GM23248 (cell line): Measurements from ENCODE around the gene SLC46A3. TPM values are rescaled to one million over a fixed set of nuclear protein-coding genes. Genes with fewer than 3 reads are reported as not detected.

ENCODE experiments used
- DNase-seq: peaks from one replicate; pipeline ENCODE4 v3.0.0-alpha.2; 2015
- H2AFZ ChIP-seq: fragments of 200-600 bp; sonication (generic); 2 replicates; pipeline ENCODE4 v1.6.1; 2016; ENCODE audit warnings: antibody characterized with exemption
- H3F3A ChIP-seq: fragments of 200-600 bp; sonication (generic); 2 replicates; pipeline ENCODE4 v1.6.1; 2016; ENCODE audit warnings: mild to moderate bottlenecking, antibody characterized with exemption, mixed run types; ENCODE audit not compliant: insufficient read depth
- H3K27ac ChIP-seq: fragments of 200-600 bp; sonication (generic); 2 replicates; pipeline ENCODE4 v1.5.1; 2016; ENCODE audit warnings: mild to moderate bottlenecking
- H3K27me3 ChIP-seq: fragments of 200-600 bp; sonication (generic); replicated peaks from 2 replicates; pipeline ENCODE4 v1.6.1; 2016; ENCODE audit warnings: mild to moderate bottlenecking; ENCODE audit not compliant: insufficient read depth
- H3K36me3 ChIP-seq: fragments of 200-600 bp; sonication (generic); 2 replicates; pipeline ENCODE4 v1.6.1; 2016; ENCODE audit warnings: low read depth, mild to moderate bottlenecking
- H3K4me1 ChIP-seq: fragments of 200-600 bp; sonication (generic); 2 replicates; pipeline ENCODE4 v1.6.1; 2016; ENCODE audit warnings: mild to moderate bottlenecking; ENCODE audit not compliant: insufficient read depth
- H3K4me2 ChIP-seq: fragments of 200-600 bp; sonication (generic); one replicate; pipeline ENCODE4 v1.6.1; 2016; ENCODE audit warnings: mild to moderate bottlenecking; ENCODE audit not compliant: unreplicated experiment
- H3K4me3 ChIP-seq: fragments of 200-600 bp; sonication (generic); 2 replicates; pipeline ENCODE4 v1.5.1; 2016; ENCODE audit warnings: mild to moderate bottlenecking
- H3K79me2 ChIP-seq: fragments of 200-600 bp; sonication (generic); 2 replicates; pipeline ENCODE4 v1.6.1; 2016; ENCODE audit warnings: mild to moderate bottlenecking; ENCODE audit not compliant: insufficient read depth
- H3K9ac ChIP-seq: fragments of 200-600 bp; sonication (generic); 2 replicates; pipeline ENCODE4 v1.6.1; 2016; ENCODE audit warnings: mild to moderate bottlenecking
- H3K9me2 ChIP-seq: fragments of 200-600 bp; sonication (generic); 2 replicates; pipeline ENCODE4 v1.6.1; 2016; ENCODE audit warnings: mixed run types, mild to moderate bottlenecking, moderate library complexity; ENCODE audit not compliant: insufficient read depth
- H3K9me3 ChIP-seq: fragments of 200-600 bp; sonication (generic); one replicate; pipeline ENCODE4 v1.6.1; 2017; ENCODE audit warnings: low read depth
- H4K20me1 ChIP-seq: fragments of 200-600 bp; sonication (generic); 2 replicates; pipeline ENCODE4 v1.6.0; 2016; ENCODE audit not compliant: insufficient read depth
- EZH2 ChIP-seq: fragments of 200-600 bp; sonication (generic); IDR thresholded peaks from 2 replicates; pipeline ENCODE4 v1.6.1; 2018; ENCODE audit warnings: antibody characterized with exemption, mild to moderate bottlenecking; ENCODE audit not compliant: insufficient read depth, poor library complexity, severe bottlenecking
- EZH2phosphoT487 ChIP-seq: fragments of 200-600 bp; sonication (generic); IDR thresholded peaks from 2 replicates; pipeline ENCODE4 v1.6.1; 2018; ENCODE audit warnings: antibody characterized with exemption, moderate library complexity, mild to moderate bottlenecking, low read depth; ENCODE audit not compliant: insufficient read depth
- WGBS, 2 experiments: methylation state at CpG; one replicate each; pipeline ENCODE4 v1.1.6; 2015 to 2017; ENCODE audit warnings: low lambda C conversion rate in 2 of 2, low coverage in 1 of 2; ENCODE audit errors: missing lambda C conversion rate in 2 of 2; 5-methylcytosine and 5-hydroxymethylcytosine counted together
- in situ Hi-C: fragments of 300-500 bp; cut with MboI; formaldehyde crosslinking; loops from 2 replicates; pipeline ENCODE4 v1.15.0; 2020
- polyA plus RNA-seq: library from polyadenylated mRNA; unstranded; fragments of >200 nt; fragmentation: Nextera tagmentation; extraction: Ambion mirVana; gene quantifications from 2 replicates; pipeline ENCODE4 v1.2.1, GENCODE V29; 2016
- total RNA-seq: library from RNA; depleted of rRNA; stranded (reverse); fragments of >200 nt; shearing (Covaris generic); gene quantifications from 2 replicates; pipeline ENCODE4 v1.2.3, GENCODE V29; 2014

SLC46A3 gene
- total and polyA plus RNA-seq, 2 experiments from 2014 or later = 3.4 to 4.2 TPM

GRCh38 chr13:28754698-28755545 lies 36.2 kb upstream of the SLC46A3 start:
- Histone ChIP-seq H3K4me1 (peaks cover 17% of the 10 kb centered on the region), H4K20me1 (no peaks in the 10 kb centered on the region), H3K27ac (no peak overlapping the region), H2AFZ (peak overlapping the region; percentile 67), H3K9me3 (no peaks in the 10 kb centered on the region), H3K4me2 (no peak overlapping the region), H3K9ac (no peak overlapping the region), H3K4me3 (no peak overlapping the region), H3K36me3 (no peaks in the 10 kb centered on the region), H3K9me2 (no peaks in the 10 kb centered on the region), H3K27me3 (no peaks in the 10 kb centered on the region), H3K79me2 (no peaks in the 10 kb centered on the region), H3F3A (peaks cover 12% of the 10 kb centered on the region)
- peak; percentile 26 for DNase-seq
- TF ChIP-seq EZH2phosphoT487 (no peak), EZH2 (no peak)
- in situ Hi-C loops = no loop called here
- 83 to 89% methylated on average over 26 to 32 of the region's 32 CpGs for WGBS, 2 experiments

- H3K27ac ChIP-seq = peak overlapping the region; percentile 69
- peak overlapping the region; percentile 58 for H3K9ac ChIP-seq
- peaks cover 12% of the 10 kb centered on the region for H3F3A ChIP-seq
- H3K4me3 ChIP-seq = no peak overlapping the region
- 79 to 88% methylated on average over 3 of the region's 3 CpGs for WGBS, 2 experiments
- H3K9me2 ChIP-seq = no peaks in the 10 kb centered on the region
- in situ Hi-C loops = no loop called here
- no peaks in the 10 kb centered on the region for H4K20me1 ChIP-seq
- H3K27me3 ChIP-seq = no peaks in the 10 kb centered on the region
- H3K36me3 ChIP-seq = no peaks in the 10 kb centered on the region
- TF ChIP-seq EZH2phosphoT487 = no peak
- TF ChIP-seq EZH2 = no peak
- DNase-seq = no peak
- H3K79me2 ChIP-seq = no peaks in the 10 kb centered on the region
- no peak overlapping the region for H3K4me2 ChIP-seq
- no peaks in the 10 kb centered on the region for H3K9me3 ChIP-seq
- peaks cover 17% of the 10 kb centered on the region for H3K4me1 ChIP-seq
- peak overlapping the region; percentile 79 for H2AFZ ChIP-seq
Measured at GRCh38 chr13:28753946-28754345, 35.2 kb upstream of the SLC46A3 start.

GRCh38 chr13:28753208-28753892 lies 34.6 kb upstream of the SLC46A3 start:
- no peaks in the 10 kb centered on the region for H3K27me3 ChIP-seq
- H3K9me3 ChIP-seq = no peaks in the 10 kb centered on the region
- TF ChIP-seq EZH2 = no peak
- TF ChIP-seq EZH2phosphoT487 = no peak
- H3K27ac ChIP-seq = peak overlapping the region; percentile 69
- WGBS, 2 experiments = 21 to 22% methylated on average over 5 of the region's 5 CpGs
- peak overlapping the region; percentile 81 for H3K4me2 ChIP-seq
- peak overlapping the region; percentile 64 for H3K4me3 ChIP-seq
- no peaks in the 10 kb centered on the region for H3K36me3 ChIP-seq
- H4K20me1 ChIP-seq = no peaks in the 10 kb centered on the region
- peak overlapping the region; percentile 79 for H2AFZ ChIP-seq
- no peaks in the 10 kb centered on the region for H3K9me2 ChIP-seq
- no peaks in the 10 kb centered on the region for H3K79me2 ChIP-seq
- DNase-seq = peak; percentile 98
- H3F3A ChIP-seq = peaks cover 12% of the 10 kb centered on the region
- H3K9ac ChIP-seq = peak overlapping the region; percentile 58
- peaks cover 17% of the 10 kb centered on the region for H3K4me1 ChIP-seq
- in situ Hi-C loops = no loop called here

GRCh38 chr13:28751175-28751960 lies 32.6 kb upstream of the SLC46A3 start:
- Histone ChIP-seq H3K79me2 (no peaks in the 10 kb centered on the region), H3K36me3 (no peaks in the 10 kb centered on the region), H3K27me3 (no peaks in the 10 kb centered on the region), H4K20me1 (no peaks in the 10 kb centered on the region), H3K4me1 (peaks cover 17% of the 10 kb centered on the region), H2AFZ (no peak overlapping the region), H3K4me3 (no peak overlapping the region), H3K9me2 (no peaks in the 10 kb centered on the region), H3F3A (peaks cover 12% of the 10 kb centered on the region), H3K4me2 (no peak overlapping the region), H3K27ac (no peak overlapping the region), H3K9me3 (no peaks in the 10 kb centered on the region), H3K9ac (no peak overlapping the region)
- in situ Hi-C loops = no loop called here
- WGBS, 2 experiments = 87 to 90% methylated on average over 6 to 7 of the region's 7 CpGs
- no peak for TF ChIP-seq EZH2
- no peak for TF ChIP-seq EZH2phosphoT487
- no peak for DNase-seq
